T-helper 2 cell (primary cell): Measurements from ENCODE around the gene TRIM46.

Source experiments
- DNase-seq, 5 experiments: peaks; one replicate each; pipeline versions ENCODE4 v3.0.0 to v3.0.0-alpha.2; 2012 to 2022
- total RNA-seq, 2 donors: gene quantifications; one replicate each; lab custom pipeline; 2026; lab: John Stamatoyannopoulos, UW

TRIM46 gene
- 5.9 to 7.5 reads per million in 2 donors for total RNA-seq

GRCh38 chr1:155173478-155174323, at the start of gene TRIM46:
Gene TRIM46, plus strand, starts transcription at chr1:155173849. Its CDS starts 118 bp downstream, at chr1:155173967.
- peak in 4 of 5 experiments; percentile 45 to 82 (median 57) for DNase-seq

GRCh38 chr1:155124503-155125463, 48.9 kb upstream of the TRIM46 start:
- no peak for DNase-seq

- no peak for DNase-seq
These were observed 48.1 kb upstream of the TRIM46 start for GRCh38 chr1:155125511-155125945.

- no peak for DNase-seq
These were observed 47.6 kb upstream of the TRIM46 start for GRCh38 chr1:155125946-155126555.

GRCh38 chr1:155126556-155127104, 47.0 kb upstream of the TRIM46 start:
- DNase-seq = peak in 2 of 5 experiments; percentile 17 to 77

- peak in 4 of 5 experiments; percentile 9 to 31 (median 28) for DNase-seq
These were observed 46.3 kb upstream of the TRIM46 start, which contains the start of gene EFNA1 for GRCh38 chr1:155127105-155127966. Gene EFNA1, plus strand, starts transcription at chr1:155127876. Its CDS starts 102 bp downstream, at chr1:155127978.

- no peak for DNase-seq
These were observed 45.5 kb upstream of the TRIM46 start for GRCh38 chr1:155127967-155128754.

- no peak for DNase-seq
These were observed 44.7 kb upstream of the TRIM46 start for GRCh38 chr1:155128755-155129473.

GRCh38 chr1:155130272-155131006, 43.2 kb upstream of the TRIM46 start:
- DNase-seq = no peak

GRCh38 chr1:155131285-155131684, 42.4 kb upstream of the TRIM46 start:
- DNase-seq = no peak

GRCh38 chr1:155131856-155132255, 41.8 kb upstream of the TRIM46 start:
- no peak for DNase-seq

GRCh38 chr1:155133799-155134281, 39.8 kb upstream of the TRIM46 start:
- no peak for DNase-seq

- DNase-seq = no peak
These were observed 39.3 kb upstream of the TRIM46 start for GRCh38 chr1:155134322-155134721.

- peak in 2 of 5 experiments; percentile 16 to 70 for DNase-seq
These were observed 38.7 kb upstream of the TRIM46 start for GRCh38 chr1:155134880-155135414.

GRCh38 chr1:155135415-155136028, 38.1 kb upstream of the TRIM46 start, which contains the start of gene SLC50A1:
Gene SLC50A1, plus strand, starts transcription at chr1:155135852. Its CDS starts 60 bp downstream, at chr1:155135912.
- peak; percentile 86 to 94 (median 89) for DNase-seq

- peak in 1 of 5 experiments; percentile 54 for DNase-seq
These were observed 36.9 kb upstream of the TRIM46 start for GRCh38 chr1:155136748-155137147.

GRCh38 chr1:155137154-155137949, 36.3 kb upstream of the TRIM46 start:
- no peak for DNase-seq
